SK-N-DZ (cell line): Measurements from ENCODE around the gene EEF2.
"Not testable (repeated sequence)": the region's sequence is repeated elsewhere in the genome, so short reads cannot be mapped to it uniquely, and the experiment has no call there.

Experiments used
- DNase-seq: peaks from one replicate; pipeline ENCODE4 v3.0.0-alpha.2; 2015; ENCODE audit warnings: low spot score

EEF2 gene

GRCh38 chr19:3970313-3970807 is 14.9 kb downstream of the EEF2 start:
- no peak for DNase-seq

GRCh38 chr19:3969435-3970312 is 15.6 kb downstream of the EEF2 start:
- DNase-seq, result no peak

DNA sequence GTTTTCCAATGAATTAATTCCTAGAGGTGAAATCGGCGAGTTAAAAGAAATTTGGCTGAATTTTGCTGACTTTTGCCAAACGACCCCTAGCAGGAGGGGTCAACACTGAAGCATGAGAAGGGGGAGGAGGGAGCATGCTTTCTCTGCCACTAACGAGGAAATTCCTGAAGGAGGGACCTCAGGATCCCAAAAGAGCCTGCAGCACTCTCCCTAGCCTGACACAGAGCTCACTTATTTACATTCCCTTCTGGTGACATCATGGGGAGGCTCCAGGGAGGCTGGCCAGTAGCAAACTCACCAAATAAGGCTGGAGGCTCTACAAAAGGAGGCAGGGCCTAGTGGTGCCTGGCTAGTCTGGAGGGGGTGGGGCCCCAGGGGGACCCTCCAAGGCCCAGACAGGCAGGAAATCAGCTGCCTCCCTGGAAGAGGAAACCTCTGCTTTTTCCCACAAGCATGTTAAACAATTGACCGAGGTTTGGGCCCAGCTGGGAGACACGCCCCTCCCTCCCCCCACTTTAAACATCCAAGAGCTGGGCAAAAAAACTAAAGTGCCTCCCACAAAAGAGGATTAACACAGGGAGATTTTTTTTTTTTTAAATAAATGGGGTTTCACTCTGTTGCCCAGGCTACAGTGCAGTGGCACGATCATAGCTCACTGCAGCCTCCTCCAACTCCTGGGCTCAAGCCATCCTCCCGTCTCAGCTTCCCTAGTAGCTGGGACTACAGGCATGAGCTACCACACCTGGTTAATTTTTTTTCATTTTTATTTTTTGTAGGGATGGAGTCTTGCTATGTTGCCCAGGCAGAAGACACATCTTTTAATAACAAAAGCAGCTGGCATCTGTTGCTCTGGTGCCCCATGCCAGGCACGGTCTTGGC is 16.5 kb downstream of the EEF2 start:
- peak; percentile 65 for DNase-seq

- not testable (repeated sequence) for DNase-seq
Measured at GRCh38 chr19:3967983-3968382, 17.3 kb downstream of the EEF2 start.

DNA sequence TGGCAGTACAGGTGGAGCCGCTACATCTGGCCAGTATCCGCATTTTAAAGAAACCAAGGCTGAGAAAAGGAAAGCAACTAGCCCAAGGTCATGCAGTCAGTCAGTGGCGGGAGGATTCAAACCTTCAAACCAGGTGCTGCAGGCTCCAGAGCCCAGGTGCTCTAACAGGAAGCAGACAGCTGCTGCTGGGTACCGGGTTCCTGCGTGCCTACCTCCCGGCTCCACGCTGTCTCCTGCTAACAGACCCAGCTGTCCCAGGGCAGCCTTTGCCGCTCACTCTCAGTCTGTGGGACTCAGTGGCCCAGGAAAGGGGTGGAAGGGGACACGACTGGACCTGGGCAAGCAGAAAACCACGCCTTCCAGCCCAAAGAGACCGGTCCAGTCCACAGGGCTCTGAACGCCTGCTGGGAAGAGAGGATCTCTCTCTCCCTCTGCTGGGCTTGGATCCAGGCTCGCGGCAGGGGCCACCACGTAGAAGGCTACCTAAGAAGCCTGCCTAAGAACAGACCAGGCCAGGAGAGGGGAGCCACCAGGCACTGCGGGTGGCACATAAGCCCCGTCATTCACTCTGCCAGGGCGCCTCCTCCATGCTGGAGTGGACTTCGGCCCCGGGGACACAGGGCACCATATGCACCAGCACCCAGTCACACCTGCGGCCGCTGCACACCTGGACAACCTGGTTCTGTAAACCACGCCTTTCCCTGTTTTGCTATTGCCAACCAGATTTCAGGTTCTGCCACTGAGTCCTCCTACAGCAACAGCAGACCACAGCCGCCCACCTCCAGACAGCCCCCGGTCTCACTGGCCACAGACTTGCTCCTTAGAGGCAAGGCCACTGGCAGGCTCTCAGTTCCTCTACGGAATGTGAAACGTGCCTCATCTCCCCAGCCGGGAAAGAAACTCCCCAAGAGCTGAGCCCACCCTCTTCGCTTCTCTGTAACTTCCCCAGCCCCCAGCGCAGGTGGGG is 18.9 kb downstream of the EEF2 start:
- no peak for DNase-seq

DNA sequence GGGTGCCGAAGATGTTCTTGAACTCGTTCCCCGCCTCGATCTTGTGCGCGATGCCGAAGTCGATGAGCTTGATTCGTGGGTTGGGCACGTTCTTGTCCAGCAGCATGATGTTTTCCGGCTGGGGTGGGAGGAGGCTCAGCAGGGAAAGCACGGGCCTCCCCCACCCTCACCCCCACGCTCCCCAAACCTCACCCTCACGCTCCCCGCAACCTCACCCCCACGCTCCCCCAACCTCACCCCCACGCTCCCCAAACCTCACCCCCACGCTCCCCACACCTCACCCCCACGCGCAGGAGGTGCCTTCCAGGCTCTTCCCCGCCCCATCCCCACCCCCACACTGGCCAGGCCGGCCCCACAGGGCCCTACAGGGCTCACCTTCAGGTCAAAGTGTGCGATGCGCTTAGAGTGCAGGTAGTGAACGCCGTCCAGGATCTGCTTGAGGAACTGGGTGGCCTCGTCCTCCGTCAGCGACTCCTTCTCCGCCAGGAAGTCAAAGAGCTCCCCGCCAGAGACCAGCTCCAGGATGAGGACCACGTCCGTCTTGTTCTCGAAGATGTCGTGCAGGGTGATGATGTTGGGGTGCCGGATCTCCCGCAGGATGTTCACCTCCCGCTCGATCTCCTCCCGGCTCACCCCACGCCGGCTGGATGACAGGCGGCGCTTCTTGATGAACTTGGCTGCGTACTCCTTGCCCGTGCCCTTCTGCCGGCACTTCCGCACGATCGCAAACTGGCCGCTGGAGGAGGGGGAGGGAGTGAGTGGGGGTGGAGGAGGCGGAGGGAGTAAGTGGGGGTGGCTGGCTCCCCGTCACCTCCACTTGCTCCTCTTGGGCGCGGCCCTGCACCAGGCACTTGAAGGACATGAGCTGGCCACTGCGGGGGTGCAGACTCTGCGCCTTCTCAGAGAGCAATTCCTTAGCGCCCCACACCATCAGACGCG is 20.7 kb downstream of the EEF2 start:
- DNase-seq, result no peak

DNA sequence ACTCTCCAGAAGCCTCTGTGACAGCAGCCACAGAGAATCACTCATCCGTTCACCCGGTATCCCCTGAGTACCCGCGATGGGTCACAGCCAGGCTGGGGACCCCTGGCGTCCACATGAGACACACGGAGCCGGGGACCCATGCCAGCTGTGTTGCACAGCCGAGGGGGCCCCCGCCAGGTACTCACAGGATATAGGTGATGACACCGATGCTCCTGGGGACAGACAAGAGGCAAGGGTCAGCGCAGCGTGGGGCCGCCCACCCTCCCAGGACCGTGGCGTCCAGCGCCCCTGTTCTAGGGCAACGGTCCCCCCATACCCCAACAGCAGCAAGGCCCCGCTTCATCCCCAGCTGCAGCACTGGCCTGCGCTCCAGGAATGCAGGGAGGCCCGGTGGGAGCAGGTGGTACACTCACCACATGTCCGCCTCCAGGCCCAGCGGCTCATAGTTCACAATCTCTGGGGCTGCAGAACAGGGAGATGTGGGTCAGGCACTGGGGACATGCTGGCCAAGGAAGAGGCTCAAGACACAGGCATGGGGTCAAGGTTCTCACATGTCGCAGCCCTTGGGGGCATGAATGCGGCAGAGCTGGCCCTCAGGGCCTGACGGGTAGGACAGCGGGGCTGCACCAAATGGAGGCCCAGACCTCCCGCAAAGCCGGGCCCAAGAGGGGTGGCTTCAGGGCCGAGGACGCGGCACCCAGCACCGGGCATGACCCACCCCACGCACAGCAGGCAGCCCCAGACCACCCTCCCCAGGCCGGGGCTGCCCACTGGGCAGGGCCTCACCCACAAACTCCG is 21.6 kb downstream of the EEF2 start:
- no peak for DNase-seq

- no peak for DNase-seq
Measured at GRCh38 chr19:3961007-3961406, 24.3 kb downstream of the EEF2 start.

- DNase-seq, result no peak
Measured at GRCh38 chr19:3959766-3960131, 25.5 kb downstream of the EEF2 start.

DNA sequence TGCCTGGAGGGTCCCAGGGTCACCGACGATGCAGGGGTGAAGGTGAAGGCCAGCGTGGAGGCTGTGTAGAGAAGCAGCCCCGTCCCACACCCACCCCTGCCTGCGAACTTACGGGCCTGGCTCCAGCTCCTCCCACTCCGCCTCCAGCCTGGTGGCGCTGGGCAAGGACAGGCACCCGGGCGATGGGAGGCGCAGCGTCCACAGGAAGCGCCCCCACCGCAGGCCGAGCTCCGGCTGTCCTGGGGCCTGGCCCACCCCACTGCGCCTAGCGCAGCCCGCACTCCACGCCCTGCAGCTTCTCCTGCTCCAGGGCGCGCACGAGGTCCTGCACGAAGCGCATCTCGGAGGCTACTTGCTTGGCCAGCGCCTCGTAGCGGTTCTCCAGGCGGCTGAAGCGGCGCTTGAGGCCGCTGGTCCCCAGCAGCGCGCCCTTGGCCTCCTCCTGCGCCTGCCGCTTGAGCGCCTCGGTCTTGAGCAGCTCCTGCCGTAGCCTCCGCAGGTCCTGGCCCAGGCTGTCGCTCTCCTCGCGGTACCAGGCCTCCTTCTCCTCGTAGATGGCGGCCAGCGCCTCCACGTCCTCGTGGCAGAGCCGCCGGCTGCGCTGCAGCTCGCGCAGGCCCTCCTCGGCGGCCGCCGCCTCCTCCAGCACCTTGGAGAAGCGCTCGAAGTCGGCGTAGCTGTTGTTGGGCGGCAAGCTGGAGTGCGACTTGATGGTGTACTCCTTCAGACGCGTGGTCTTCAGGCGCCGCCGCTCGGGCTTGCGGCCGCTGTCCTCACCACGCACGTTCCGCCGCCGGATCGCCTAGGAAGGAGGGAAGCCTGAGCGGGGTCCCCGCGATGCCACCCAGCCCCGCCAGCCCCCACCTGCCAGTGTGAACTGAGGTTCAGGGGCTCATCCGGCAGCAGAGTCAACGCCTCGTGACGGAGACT is 26.2 kb downstream of the EEF2 start:
- no peak for DNase-seq

DNA sequence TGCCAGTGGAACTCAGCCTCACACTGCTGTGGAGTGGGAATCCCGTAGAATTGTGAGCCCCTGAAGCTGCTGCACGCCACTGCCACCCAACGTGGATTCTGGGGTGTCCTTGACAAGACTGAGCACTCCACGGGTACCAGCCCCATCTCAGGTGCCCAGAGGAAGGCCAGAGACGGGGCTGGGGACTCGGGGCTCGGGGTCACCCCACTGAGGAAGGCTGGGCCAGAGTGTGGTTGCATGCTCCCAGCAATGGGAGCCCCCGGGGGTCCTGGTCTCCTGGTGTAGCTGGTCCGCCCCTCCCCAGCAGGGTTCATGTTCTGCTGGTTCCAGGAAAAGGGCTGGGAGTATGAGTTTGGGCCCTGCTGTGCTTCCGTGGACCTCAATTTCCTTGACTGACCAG is 29.6 kb downstream of the EEF2 start:
- no peak for DNase-seq

- not testable (repeated sequence) for DNase-seq
Measured at GRCh38 chr19:3955276-3955675, 30.0 kb downstream of the EEF2 start.

GRCh38 chr19:3954107-3954506 is 31.2 kb downstream of the EEF2 start:
- DNase-seq, result no peak

GRCh38 chr19:3952755-3953276 is 32.4 kb downstream of the EEF2 start:
- DNase-seq, result not testable (repeated sequence)

DNA sequence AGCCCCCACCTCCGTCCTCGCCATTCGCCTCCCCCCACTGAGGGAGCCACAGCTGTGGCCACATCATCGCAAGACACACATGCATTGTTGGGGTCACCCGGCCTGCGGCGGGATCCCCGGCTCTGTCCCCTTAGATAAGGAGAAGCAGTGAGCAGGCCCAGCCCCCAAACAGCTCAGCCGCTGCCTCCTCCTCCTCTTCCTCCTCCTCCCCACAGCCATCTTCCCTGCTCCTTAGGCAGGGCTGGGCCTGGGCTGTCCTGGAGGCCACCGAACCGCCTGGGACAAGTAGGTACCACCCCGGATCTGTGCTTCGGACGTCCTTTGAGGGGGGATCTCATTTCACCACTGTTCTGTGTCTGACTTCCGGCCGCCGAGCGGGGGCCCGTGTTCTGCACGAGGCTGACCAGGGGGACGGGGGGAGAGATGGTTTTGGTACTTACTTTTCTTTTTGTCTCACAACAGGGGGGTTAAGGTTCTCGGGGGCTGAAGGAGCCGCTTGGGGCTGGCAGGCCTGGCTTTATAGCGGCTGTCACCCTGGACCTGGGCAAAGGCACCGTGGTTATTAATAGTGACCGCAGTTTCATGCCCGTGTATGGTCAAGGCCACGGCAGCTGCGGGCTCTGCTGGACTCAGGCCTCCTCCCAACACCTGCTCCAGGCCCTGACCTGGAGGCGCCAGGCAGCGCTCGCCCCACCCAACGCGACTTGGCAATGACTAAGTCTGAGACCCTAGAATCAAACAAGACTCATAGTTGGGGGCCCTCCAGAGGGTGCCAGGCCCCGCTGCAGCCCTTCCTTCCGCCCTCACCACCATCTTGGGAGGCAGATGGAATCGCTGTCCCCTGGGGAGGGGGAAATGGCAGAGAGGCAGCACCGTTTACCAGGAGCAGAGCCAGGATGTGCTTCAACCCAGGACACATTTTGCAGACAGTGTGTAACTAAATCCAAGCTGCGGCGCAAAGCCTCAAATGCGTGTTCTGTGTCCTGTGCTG is 34.1 kb downstream of the EEF2 start:
- peak; percentile 53 for DNase-seq

GRCh38 chr19:3949997-3950859 is 35.0 kb downstream of the EEF2 start:
- no peak for DNase-seq
